Ascending aorta (tissue), 2 donors: ENCODE results near the gene ZSCAN1. TPM values are rescaled to one million over a fixed set of nuclear protein-coding genes. Genes with fewer than 3 reads are reported as not detected.

ENCODE experiments used
- DNase-seq, 2 donors: peaks; one replicate each; pipeline ENCODE4 v3.0.0-alpha.2; 2019; ENCODE audit warnings: low spot score in 2 of 2
- H3K27ac ChIP-seq, 2 donors: fragments of 200-600 bp; sonication (generic); one replicate each; pipeline ENCODE4 v1.5.1; 2016 to 2017; ENCODE audit warnings: mild to moderate bottlenecking in 1 of 2
- H3K27me3 ChIP-seq: fragments of 200-600 bp; sonication (generic); one replicate; pipeline ENCODE4 v1.5.1; 2017
- H3K36me3 ChIP-seq, 2 donors: fragments of 200-600 bp; sonication (generic); one replicate each; pipeline ENCODE4 v1.5.1; 2016
- H3K4me1 ChIP-seq, 2 donors: fragments of 200-600 bp; sonication (generic); one replicate each; pipeline ENCODE4 v1.5.1; 2016 to 2017; ENCODE audit warnings: mild to moderate bottlenecking in 1 of 2
- H3K4me3 ChIP-seq, 2 donors: fragments of 200-600 bp; sonication (generic); one replicate each; pipeline ENCODE4 v1.5.1; 2016 to 2017; ENCODE audit warnings: mild to moderate bottlenecking in 1 of 2
- H3K9me3 ChIP-seq, 2 donors: fragments of 200-600 bp; sonication (generic); one replicate each; pipeline ENCODE4 v1.5.1; 2016
- CTCF ChIP-seq, 3 experiments: fragments of 200-600 bp in 2 of 3; fragments of 450-650 bp in 1 of 3; sonication (generic) in 2 of 3; IDR thresholded peaks; one replicate each; pipeline ENCODE4 v1.5.1; 2016 to 2019; ENCODE audit warnings: antibody characterized with exemption in 3 of 3, mild to moderate bottlenecking in 1 of 3, moderate library complexity in 1 of 3
- intact Hi-C: fragments of 100-400 bp; cut with DNase I; formaldehyde crosslinking; loops from one replicate; pipeline ENCODE4 v1.15.1; 2023
- total RNA-seq: library from RNA; depleted of rRNA; stranded (reverse); fragments of >200 nt; gene quantifications from one replicate; pipeline ENCODE4 v1.1.0, GENCODE V29; 2016

Gene ZSCAN1
- total RNA-seq, 1 donor from 2014 or later = not detected

GRCh38 chr19:58085348-58085875 is 51.6 kb downstream of the ZSCAN1 start:
- Histone ChIP-seq H3K36me3 (peaks cover 60 to 66% of the 10 kb centered on the region in 2 donors), H3K4me1 (no peaks in the 10 kb centered on the region), H3K9me3 (peaks cover 70 to 94% of the 10 kb centered on the region in 2 donors), H3K27me3 (no peaks in the 10 kb centered on the region), H3K27ac (no peak overlapping the region), H3K4me3 (no peak overlapping the region)
- intact Hi-C loops = no loop called here
- TF ChIP-seq CTCF (IDR thresholded peaks at IDR 0.05) = no peak
- no peak for DNase-seq

DNA sequence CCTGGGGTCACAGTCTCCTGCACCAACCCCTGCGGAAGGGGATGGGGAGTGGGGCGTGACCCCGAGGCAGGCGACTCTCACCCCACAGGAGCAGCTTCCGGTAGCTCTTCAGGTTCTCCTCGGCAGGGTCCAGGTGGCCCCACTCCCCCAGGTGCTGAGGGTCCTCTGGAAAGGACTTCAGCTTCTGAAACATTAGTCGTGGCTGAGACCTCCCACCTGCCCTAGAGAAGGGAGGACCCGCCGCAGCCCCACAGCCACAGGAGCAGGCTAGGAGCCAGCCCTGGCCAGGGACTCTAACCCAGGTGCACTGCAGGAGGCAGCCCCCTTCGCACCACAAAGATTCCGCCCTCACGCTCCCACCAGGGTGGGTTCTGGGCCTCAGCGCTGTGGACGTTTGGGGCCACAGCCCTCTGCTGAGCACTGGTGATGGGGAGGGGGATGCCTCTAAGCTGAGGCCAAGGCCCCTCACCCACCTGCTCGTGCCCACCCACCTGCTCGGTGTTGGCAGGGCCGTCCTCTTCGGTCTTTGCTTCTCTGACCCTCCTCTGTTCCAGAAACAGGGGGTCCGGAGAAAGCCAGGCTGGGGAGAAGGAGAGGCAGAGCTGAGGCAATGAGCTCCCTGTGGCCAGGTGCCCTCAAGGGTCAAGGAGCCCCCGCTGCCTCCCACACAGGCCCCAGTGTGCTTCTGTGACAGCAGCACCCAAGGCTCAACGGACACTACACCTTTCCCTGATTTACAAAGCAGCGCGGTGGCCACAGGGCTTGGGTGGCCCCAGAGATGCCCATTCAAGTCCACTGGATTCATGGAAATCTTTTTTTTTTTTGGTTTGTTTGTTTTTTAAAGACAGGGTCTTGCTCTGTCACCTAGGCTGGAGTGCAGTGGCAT is 53.2 kb downstream of the ZSCAN1 start:
- no peak for DNase-seq
- no peak for TF ChIP-seq CTCF (IDR thresholded peaks at IDR 0.05)
- Histone ChIP-seq H3K36me3 (peaks cover 60 to 66% of the 10 kb centered on the region in 2 donors), H3K4me3 (no peak overlapping the region), H3K4me1 (no peaks in the 10 kb centered on the region), H3K9me3 (peaks cover 73 to 85% of the 10 kb centered on the region in 2 donors), H3K27me3 (no peaks in the 10 kb centered on the region), H3K27ac (no peak overlapping the region)
- intact Hi-C loops = no loop called here

GRCh38 chr19:58088521-58089052 is 54.8 kb downstream of the ZSCAN1 start:
- H3K4me3 ChIP-seq = no peak overlapping the region
- peaks cover 58 to 64% of the 10 kb centered on the region in 2 donors for H3K36me3 ChIP-seq
- peaks cover 69 to 84% of the 10 kb centered on the region in 2 donors for H3K9me3 ChIP-seq
- no peak overlapping the region for H3K27ac ChIP-seq
- no peaks in the 10 kb centered on the region for H3K27me3 ChIP-seq
- intact Hi-C loops = no loop called here
- H3K4me1 ChIP-seq = no peaks in the 10 kb centered on the region
- no peak for TF ChIP-seq CTCF (IDR thresholded peaks at IDR 0.05)
- no peak for DNase-seq

DNA sequence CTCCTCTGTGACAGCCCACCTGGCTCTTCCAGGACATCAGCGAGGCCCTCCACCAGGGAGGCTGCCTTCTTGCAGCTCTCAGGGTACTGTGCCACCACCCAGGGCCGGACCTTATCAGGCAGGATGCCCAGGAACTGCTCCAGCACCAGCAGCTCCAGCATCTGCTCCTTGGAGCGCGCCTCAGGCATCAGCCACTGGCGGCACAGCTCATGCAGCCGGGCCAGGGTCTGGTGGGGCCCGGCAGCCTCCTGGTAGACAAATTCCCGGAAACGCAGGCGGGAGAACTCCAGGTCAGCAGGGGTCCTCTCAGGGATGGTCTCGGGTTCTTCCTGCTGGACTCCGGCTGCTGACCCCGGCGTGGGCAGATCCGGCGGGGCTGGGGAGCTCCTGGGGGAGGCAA is 56.0 kb downstream of the ZSCAN1 start:
- no peak overlapping the region for H3K27ac ChIP-seq
- intact Hi-C loops = loop anchor here (10.0 kb wide), 1 partner anchor 1695 kb away; the partner anchor contains the start of gene ZNF582
- no peak for TF ChIP-seq CTCF (IDR thresholded peaks at IDR 0.05)
- H3K4me3 ChIP-seq = no peak overlapping the region
- peaks cover 45 to 56% of the 10 kb centered on the region in 2 donors for H3K36me3 ChIP-seq
- H3K27me3 ChIP-seq = no peaks in the 10 kb centered on the region
- H3K9me3 ChIP-seq = peaks cover 56 to 84% of the 10 kb centered on the region in 2 donors
- DNase-seq = no peak
- no peaks in the 10 kb centered on the region for H3K4me1 ChIP-seq

GRCh38 chr19:58091251-58091995 is 57.6 kb downstream of the ZSCAN1 start:
- Histone ChIP-seq H3K9me3 (peaks cover 46 to 78% of the 10 kb centered on the region in 2 donors), H3K27ac (no peak overlapping the region), H3K27me3 (no peaks in the 10 kb centered on the region), H3K4me3 (no peak overlapping the region), H3K36me3 (peaks cover 29 to 50% of the 10 kb centered on the region in 2 donors), H3K4me1 (no peaks in the 10 kb centered on the region)
- TF ChIP-seq CTCF (IDR thresholded peaks at IDR 0.05) = no peak
- intact Hi-C loops = loop anchor here (10.0 kb wide), 1 partner anchor 1697 kb away; the partner anchor contains the start of gene ZNF582
- DNase-seq = no peak
